Liver (tissue), 9 donors: Measurements from ENCODE around the gene IQGAP2. TPM values are rescaled to one million over a fixed set of nuclear protein-coding genes. Genes with fewer than 3 reads are reported as not detected.

Experiments
- DNase-seq: peaks from one replicate; pipeline ENCODE4 v3.0.0-alpha.2; 2017; ENCODE audit warnings: low spot score
- H3K27ac ChIP-seq, 2 donors: one replicate each; pipeline ENCODE4 v1.7.0; 2013; ENCODE audit warnings: inconsistent platforms in 2 of 2, low read length in 2 of 2, control low read depth in 1 of 2, low read depth in 1 of 2, mild to moderate bottlenecking in 1 of 2
- H3K27me3 ChIP-seq, 4 donors: one replicate each; pipeline versions ENCODE4 v1.6.1 to v1.7.0; 2013; ENCODE audit warnings: low read length in 3 of 4, inconsistent platforms in 1 of 4, mild to moderate bottlenecking in 1 of 4, moderate library complexity in 1 of 4; ENCODE audit not compliant: control insufficient read depth in 4 of 4, insufficient read depth in 4 of 4
- H3K36me3 ChIP-seq, 4 donors: one replicate each; pipeline versions ENCODE4 v1.6.1 to v1.7.0; 2013; ENCODE audit warnings: low read length in 3 of 4, mild to moderate bottlenecking in 3 of 4, low read depth in 1 of 4, moderate library complexity in 1 of 4; ENCODE audit not compliant: control insufficient read depth in 4 of 4, insufficient read depth in 3 of 4
- H3K4me1 ChIP-seq, 4 donors: one replicate each; pipeline versions ENCODE4 v1.6.1 to v1.7.0; 2013; ENCODE audit warnings: low read length in 3 of 4, mild to moderate bottlenecking in 3 of 4, moderate library complexity in 1 of 4; ENCODE audit not compliant: control insufficient read depth in 4 of 4, insufficient read depth in 4 of 4
- H3K4me3 ChIP-seq, 3 donors: one replicate each; pipeline versions ENCODE4 v1.6.1 to v1.7.0; 2013; ENCODE audit warnings: low read length in 3 of 3, control low read depth in 1 of 3, low read depth in 1 of 3, mild to moderate bottlenecking in 1 of 3
- H3K9ac ChIP-seq, 2 donors: one replicate each; pipeline ENCODE4 v1.7.0; 2013; ENCODE audit warnings: low read length in 2 of 2, mild to moderate bottlenecking in 2 of 2, moderate library complexity in 2 of 2, control low read depth in 1 of 2, low read depth in 1 of 2
- H3K9me3 ChIP-seq, 4 donors: one replicate each; pipeline versions ENCODE4 v1.6.1 to v1.7.0; 2013; ENCODE audit warnings: low read length in 3 of 4; ENCODE audit not compliant: control insufficient read depth in 4 of 4
- CTCF ChIP-seq: fragments of 150-350 bp; IDR thresholded peaks from 2 replicates; pipeline ENCODE4 v1.5.1; 2017; ENCODE audit warnings: improper control_type of control experiment, low read depth, low read length; ENCODE audit not compliant: missing input control
- EGR1 ChIP-seq, 2 donors: IDR thresholded peaks; 2 replicates each; pipeline ENCODE4 v1.6.1; 2016 to 2018; ENCODE audit warnings: antibody characterized with exemption in 2 of 2, low read depth in 2 of 2
- FOXA1 ChIP-seq: IDR thresholded peaks from 2 replicates; pipeline ENCODE4 v1.6.1; 2016; ENCODE audit warnings: antibody characterized with exemption
- FOXA2 ChIP-seq: IDR thresholded peaks from 2 replicates; pipeline ENCODE4 v1.6.1; 2016; ENCODE audit warnings: antibody characterized with exemption
- GABPA ChIP-seq, 2 donors: IDR thresholded peaks in 1 of 2; conservative IDR thresholded peaks in 1 of 2; 2 replicates each; pipeline ENCODE4 v1.6.1; 2016; ENCODE audit warnings: antibody characterized with exemption in 2 of 2, mild to moderate bottlenecking in 1 of 2, moderate library complexity in 1 of 2
- HNF4A ChIP-seq, 2 donors: conservative IDR thresholded peaks; 2 replicates each; pipeline ENCODE4 v1.6.1; 2016; ENCODE audit warnings: antibody characterized with exemption in 2 of 2, mild to moderate bottlenecking in 2 of 2
- HNF4G ChIP-seq: IDR thresholded peaks from 2 replicates; pipeline ENCODE4 v1.6.1; 2016; ENCODE audit warnings: antibody characterized with exemption
- JUND ChIP-seq, 2 donors: IDR thresholded peaks; 2 replicates each; pipeline ENCODE4 v1.6.1; 2016; ENCODE audit warnings: antibody characterized with exemption in 2 of 2
- NR2F2 ChIP-seq: IDR thresholded peaks from 2 replicates; pipeline ENCODE4 v1.6.1; 2016; ENCODE audit warnings: antibody characterized with exemption
- RAD21 ChIP-seq, 2 donors: IDR thresholded peaks; 2 replicates each; pipeline ENCODE4 v1.6.1; 2016; ENCODE audit warnings: antibody characterized with exemption in 2 of 2, mild to moderate bottlenecking in 2 of 2
- REST ChIP-seq: IDR thresholded peaks from 2 replicates; pipeline ENCODE4 v1.6.1; 2016; ENCODE audit warnings: antibody characterized with exemption, mild to moderate bottlenecking
- RXRA ChIP-seq, 2 donors: IDR thresholded peaks; 2 replicates each; pipeline ENCODE4 v1.6.1; 2017 to 2018; ENCODE audit warnings: antibody characterized with exemption in 2 of 2, mild to moderate bottlenecking in 1 of 2
- SP1 ChIP-seq: IDR thresholded peaks from 2 replicates; pipeline ENCODE4 v1.6.1; 2018; ENCODE audit warnings: antibody characterized with exemption, mild to moderate bottlenecking
- TAF1 ChIP-seq: conservative IDR thresholded peaks from 2 replicates; pipeline ENCODE4 v1.6.1; 2016; ENCODE audit warnings: antibody characterized with exemption, mild to moderate bottlenecking
- YY1 ChIP-seq: IDR thresholded peaks from 2 replicates; pipeline ENCODE4 v1.6.1; 2016; ENCODE audit warnings: antibody characterized with exemption, mild to moderate bottlenecking
- WGBS: extraction: QIAGEN DNeasy Blood & Tissue Kit; methylation state at CpG from one replicate; pipeline ENCODE4 v1.1.7; 2013; 5-methylcytosine and 5-hydroxymethylcytosine counted together
- polyA plus RNA-seq, 2 donors: library from polyadenylated mRNA; stranded (reverse) in 1 of 2; unstranded in 1 of 2; fragments of 200-250 nt in 1 of 2; fragments of >200 nt in 1 of 2; fragmentation: Nextera tagmentation in 1 of 2; extraction: Ambion mirVana in 1 of 2; gene quantifications; one replicate each; pipeline versions ENCODE4 v1.2.1 to v1.2.3, GENCODE V29; 2013 to 2015
- total RNA-seq, 2 donors: library from RNA; depleted of rRNA; stranded (reverse); fragments of >200 nt; gene quantifications; one replicate each; pipeline ENCODE4 v1.2.3, GENCODE V29; 2014
- TF ChIP-seq, protein P1 (sequence below): IDR thresholded peaks from 2 replicates; pipeline ENCODE4 v1.6.1; 2016; ENCODE audit warnings: antibody characterized with exemption
- TF ChIP-seq, protein P2 (sequence below): IDR thresholded peaks from 2 replicates; pipeline ENCODE4 v1.6.1; 2016; ENCODE audit warnings: antibody characterized with exemption
- TF ChIP-seq, protein P3 (sequence below): IDR thresholded peaks from 2 replicates; pipeline ENCODE4 v1.6.1; 2016; ENCODE audit warnings: antibody characterized with exemption
- donor health status: healthy.
- donor health status: healthy.
- donor health status: healthy.
- donor health status: healthy.
- donor health status: healthy.

Gene IQGAP2
- total and polyA plus RNA-seq, 4 donors, result 41.5 to 205 (median 102) TPM

DNA sequence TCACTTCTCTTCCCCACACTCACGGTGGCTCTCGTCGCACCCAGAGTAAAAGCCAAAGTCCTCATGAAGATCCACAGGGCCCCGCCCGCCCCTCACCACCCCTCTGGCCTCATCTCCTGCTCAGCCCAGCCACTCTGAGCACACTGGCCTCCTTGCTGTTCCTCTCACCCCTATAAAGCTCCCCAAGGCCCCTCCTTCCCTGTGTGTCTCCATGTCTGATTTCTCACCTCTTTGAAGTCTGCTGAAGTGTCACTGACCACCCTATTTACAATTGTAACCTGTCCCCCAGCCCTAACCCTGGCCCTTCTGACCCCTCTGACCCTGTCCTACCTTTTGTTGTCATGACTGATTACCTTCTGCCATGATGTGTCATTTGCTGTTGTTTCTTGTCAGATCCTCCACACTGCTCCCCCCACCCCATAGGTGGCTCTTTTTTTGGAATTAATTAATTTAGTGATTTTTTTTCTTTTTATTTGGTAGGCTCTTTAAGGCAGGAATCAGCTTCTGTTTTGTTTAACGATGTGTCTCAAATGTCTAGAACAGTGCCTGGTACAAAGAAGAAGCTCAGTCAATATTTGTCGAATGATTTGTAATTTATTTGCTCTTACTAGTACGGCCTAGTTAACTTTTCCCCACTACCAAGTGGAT lies 90.2 kb downstream of the IQGAP2 start:
- DNase-seq, result no peak
- Histone ChIP-seq H3K27ac (peak overlapping the region; percentile 55 to 61), H3K4me3 (no peak overlapping the region), H3K9ac (no peak overlapping the region), H3K9me3 (no peaks in the 10 kb centered on the region), H3K4me1 (peaks cover 6 to 52% (median 42%) of the 10 kb centered on the region in 4 donors), H3K36me3 (no peaks in the 10 kb centered on the region), H3K27me3 (no peaks in the 10 kb centered on the region)
- TF ChIP-seq, protein P1, sequence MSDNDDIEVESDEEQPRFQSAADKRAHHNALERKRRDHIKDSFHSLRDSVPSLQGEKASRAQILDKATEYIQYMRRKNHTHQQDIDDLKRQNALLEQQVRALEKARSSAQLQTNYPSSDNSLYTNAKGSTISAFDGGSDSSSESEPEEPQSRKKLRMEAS, result no peak
- no peak for TF ChIP-seq FOXA1
- TF ChIP-seq, protein P2, sequence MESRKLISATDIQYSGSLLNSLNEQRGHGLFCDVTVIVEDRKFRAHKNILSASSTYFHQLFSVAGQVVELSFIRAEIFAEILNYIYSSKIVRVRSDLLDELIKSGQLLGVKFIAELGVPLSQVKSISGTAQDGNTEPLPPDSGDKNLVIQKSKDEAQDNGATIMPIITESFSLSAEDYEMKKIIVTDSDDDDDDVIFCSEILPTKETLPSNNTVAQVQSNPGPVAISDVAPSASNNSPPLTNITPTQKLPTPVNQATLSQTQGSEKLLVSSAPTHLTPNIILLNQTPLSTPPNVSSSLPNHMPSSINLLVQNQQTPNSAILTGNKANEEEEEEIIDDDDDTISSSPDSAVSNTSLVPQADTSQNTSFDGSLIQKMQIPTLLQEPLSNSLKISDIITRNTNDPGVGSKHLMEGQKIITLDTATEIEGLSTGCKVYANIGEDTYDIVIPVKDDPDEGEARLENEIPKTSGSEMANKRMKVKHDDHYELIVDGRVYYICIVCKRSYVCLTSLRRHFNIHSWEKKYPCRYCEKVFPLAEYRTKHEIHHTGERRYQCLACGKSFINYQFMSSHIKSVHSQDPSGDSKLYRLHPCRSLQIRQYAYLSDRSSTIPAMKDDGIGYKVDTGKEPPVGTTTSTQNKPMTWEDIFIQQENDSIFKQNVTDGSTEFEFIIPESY, result no peak
- TF ChIP-seq JUND (IDR thresholded peaks at IDR 0.05), result peak in 1 of 2 donors; percentile 23
- TF ChIP-seq RXRA (IDR thresholded peaks at IDR 0.05), result peak; percentile 44 to 56
- peak; percentile 22 for TF ChIP-seq FOXA2
- TF ChIP-seq YY1, result no peak
- no peak for TF ChIP-seq CTCF
- no peak for TF ChIP-seq TAF1
- TF ChIP-seq NR2F2, result peak; percentile 42
- no peak for TF ChIP-seq HNF4G
- peak in 1 of 2 donors; percentile 63 for TF ChIP-seq HNF4A (conservative IDR thresholded peaks at IDR 0.05)
- no peak for TF ChIP-seq REST
- TF ChIP-seq, protein P3, sequence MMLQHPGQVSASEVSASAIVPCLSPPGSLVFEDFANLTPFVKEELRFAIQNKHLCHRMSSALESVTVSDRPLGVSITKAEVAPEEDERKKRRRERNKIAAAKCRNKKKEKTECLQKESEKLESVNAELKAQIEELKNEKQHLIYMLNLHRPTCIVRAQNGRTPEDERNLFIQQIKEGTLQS, result no peak
- TF ChIP-seq GABPA (IDR thresholded peaks at IDR 0.05 in 1 of 2, conservative IDR thresholded peaks at IDR 0.05 in 1 of 2), result no peak
- peak in 1 of 2 donors; percentile 8 for TF ChIP-seq RAD21 (IDR thresholded peaks at IDR 0.05)
- TF ChIP-seq EGR1 (IDR thresholded peaks at IDR 0.05; ENCODE audit: low read depth in 2 of 2), result no peak
- TF ChIP-seq SP1, result peak; percentile 32
- 37% methylated on average over 8 of the region's 8 CpGs for WGBS
